Retinal pigment epithelial cell (primary cell): ENCODE data around the gene MKRN2OS.

Experiments used
- DNase-seq: peaks from one replicate; pipeline ENCODE4 v3.0.0-alpha.2; 2010; ENCODE audit warnings: low read depth
- H3K4me3 ChIP-seq: 2 replicates; pipeline ENCODE4 v1.5.1; 2011; ENCODE audit warnings: mild to moderate bottlenecking, low read length, control low read depth, moderate library complexity
- CTCF ChIP-seq: conservative IDR thresholded peaks from 2 replicates; pipeline ENCODE4 v1.5.1; 2011; ENCODE audit warnings: low read depth, low read length, control low read depth, inconsistent platforms

The MKRN2OS gene

GRCh38 chr3:12586403-12586802 lies 41.1 kb upstream of the MKRN2OS start:
- DNase-seq = no peak
- H3K4me3 ChIP-seq = no peak overlapping the region
- no peak for TF ChIP-seq CTCF

- no peak for DNase-seq
- TF ChIP-seq CTCF = no peak
- no peak overlapping the region for H3K4me3 ChIP-seq
Observed at GRCh38 chr3:12585970-12586369, 40.7 kb upstream of the MKRN2OS start.

- no peak for DNase-seq
- TF ChIP-seq CTCF = no peak
- H3K4me3 ChIP-seq = no peak overlapping the region
Observed at GRCh38 chr3:12585181-12585580, 39.9 kb upstream of the MKRN2OS start.

- DNase-seq = no peak
- no peak overlapping the region for H3K4me3 ChIP-seq
- TF ChIP-seq CTCF = no peak
Observed at GRCh38 chr3:12584083-12584482, 38.8 kb upstream of the MKRN2OS start.

- no peak overlapping the region for H3K4me3 ChIP-seq
- TF ChIP-seq CTCF = no peak
- no peak for DNase-seq
Observed at GRCh38 chr3:12583280-12583679, 38.0 kb upstream of the MKRN2OS start.

- DNase-seq = no peak
- H3K4me3 ChIP-seq = no peak overlapping the region
- TF ChIP-seq CTCF = no peak
Observed at GRCh38 chr3:12582730-12583129, 37.4 kb upstream of the MKRN2OS start.

GRCh38 chr3:12579905-12580304 lies 34.6 kb upstream of the MKRN2OS start:
- H3K4me3 ChIP-seq = no peak overlapping the region
- TF ChIP-seq CTCF = no peak
- DNase-seq = no peak
